DMS114 treated with DMSO at 0.1 percent for 48 hours (cell line): ENCODE measurements around the gene FHIT.

Experiments used
- DNase-seq: peaks from one replicate; lab custom pipeline; 2025; ENCODE audit not compliant: unreplicated experiment; lab: John Stamatoyannopoulos, UW

The FHIT gene

DNA sequence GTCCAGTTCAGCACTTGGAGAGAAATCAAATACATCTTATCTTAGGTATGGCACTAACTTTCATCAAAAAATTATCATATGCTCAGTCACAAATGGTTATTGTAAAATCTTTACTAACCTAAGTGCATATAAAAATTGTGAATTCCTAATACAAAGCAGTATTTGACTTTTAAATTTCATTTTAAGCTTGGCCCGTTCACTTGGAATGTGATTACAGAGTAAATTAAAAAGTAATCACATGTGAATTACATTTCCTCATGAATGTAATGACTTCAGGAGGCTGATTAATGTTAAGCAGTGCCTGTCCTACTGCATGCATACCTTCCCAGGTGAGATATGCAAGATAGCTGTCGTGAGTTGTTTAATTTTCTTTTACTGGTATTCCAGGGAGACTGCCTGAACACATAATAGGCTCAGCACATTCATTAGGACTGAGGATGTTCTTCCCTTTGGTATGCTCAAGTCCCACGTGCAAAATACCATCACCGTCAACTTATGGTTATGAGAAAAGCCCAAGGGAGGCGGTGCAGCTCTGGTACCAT lies 1053.0 kb downstream of the FHIT start:
- DNase-seq = no peak

DNA sequence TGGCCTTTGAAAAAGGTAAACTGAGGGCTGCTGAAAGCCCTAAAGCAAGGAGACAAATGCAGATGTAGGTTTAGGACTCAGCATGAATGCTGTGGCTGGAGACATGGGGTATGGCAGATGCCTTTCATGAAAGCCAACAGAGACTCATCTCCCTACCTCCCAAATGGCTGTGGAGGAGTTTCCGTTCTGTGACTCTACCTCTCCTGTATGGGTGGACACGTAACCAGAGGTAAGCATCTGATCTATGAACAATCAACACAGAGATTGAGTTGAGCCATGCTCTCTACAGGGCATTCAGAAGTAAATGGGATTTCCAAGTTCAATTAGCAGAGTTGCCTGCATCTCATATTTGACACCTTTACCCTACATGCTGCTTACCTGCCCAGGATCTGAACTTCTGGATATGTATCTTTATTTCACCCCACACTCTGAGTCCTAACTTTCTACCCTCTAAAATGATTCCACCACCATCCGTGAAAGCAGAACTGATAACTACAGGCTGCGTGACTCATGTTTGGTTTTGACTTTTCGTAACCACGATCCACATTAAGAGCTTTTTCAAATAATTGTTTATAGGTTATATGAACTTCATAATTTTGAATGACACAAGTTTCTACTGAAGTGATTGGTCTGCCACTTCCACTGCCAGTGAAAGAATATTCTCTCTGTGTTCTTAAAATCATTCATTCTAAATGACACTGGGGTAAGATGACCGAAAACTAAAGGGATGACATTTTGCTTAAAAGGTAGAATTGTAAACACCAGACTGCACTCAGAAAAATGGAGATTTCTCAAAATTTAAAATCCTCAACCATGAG lies 1058.7 kb downstream of the FHIT start:
- no peak for DNase-seq

DNA sequence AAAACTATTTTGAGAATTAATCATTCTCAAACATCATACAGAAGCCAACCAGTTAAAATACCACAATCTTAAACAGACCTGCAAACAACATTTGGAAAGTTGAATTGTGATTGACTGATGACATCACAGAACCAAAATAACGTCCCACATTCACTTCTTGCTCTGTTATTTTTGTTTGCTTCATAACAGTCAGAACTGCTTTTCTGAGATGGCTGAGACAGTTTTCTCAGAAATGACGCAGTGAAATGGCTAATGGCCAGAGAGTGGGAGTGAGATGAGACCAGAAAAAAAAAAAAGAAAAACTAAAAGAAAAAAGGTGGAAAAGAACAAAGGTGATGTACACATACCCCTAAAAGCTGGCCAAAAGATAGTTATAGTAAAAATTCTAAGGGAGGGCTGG lies 1061.2 kb downstream of the FHIT start:
- no peak for DNase-seq

GRCh38 chr3:60189304-60189703 lies 1061.9 kb downstream of the FHIT start:
- DNase-seq = no peak

- no peak for DNase-seq
These were observed 1062.4 kb downstream of the FHIT start for GRCh38 chr3:60188803-60189202.

DNA sequence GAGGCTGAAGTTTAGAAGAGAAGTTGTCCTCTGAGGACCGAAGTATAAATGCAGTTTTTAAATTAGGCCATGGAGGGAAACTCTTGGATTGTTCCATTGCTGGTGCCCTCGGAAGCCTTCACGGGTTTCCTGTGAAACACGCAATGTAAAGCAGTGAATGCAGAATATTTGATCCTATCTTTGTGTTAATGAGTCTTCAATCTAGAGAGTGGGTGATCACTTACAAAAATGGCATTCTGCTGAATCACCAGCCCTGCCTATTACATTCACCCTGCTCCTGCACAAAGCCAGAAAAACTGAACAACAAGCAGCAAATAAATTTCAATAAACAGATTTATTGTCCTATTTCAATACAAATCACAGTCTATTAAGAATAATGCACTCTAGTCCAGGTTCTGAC lies 1063.9 kb downstream of the FHIT start:
- DNase-seq = no peak

- DNase-seq = no peak
These were observed 1064.9 kb downstream of the FHIT start for GRCh38 chr3:60186359-60186758.

- no peak for DNase-seq
These were observed 1066.1 kb downstream of the FHIT start for GRCh38 chr3:60185161-60185560.

GRCh38 chr3:60182697-60183096 lies 1068.6 kb downstream of the FHIT start:
- DNase-seq = no peak

DNA sequence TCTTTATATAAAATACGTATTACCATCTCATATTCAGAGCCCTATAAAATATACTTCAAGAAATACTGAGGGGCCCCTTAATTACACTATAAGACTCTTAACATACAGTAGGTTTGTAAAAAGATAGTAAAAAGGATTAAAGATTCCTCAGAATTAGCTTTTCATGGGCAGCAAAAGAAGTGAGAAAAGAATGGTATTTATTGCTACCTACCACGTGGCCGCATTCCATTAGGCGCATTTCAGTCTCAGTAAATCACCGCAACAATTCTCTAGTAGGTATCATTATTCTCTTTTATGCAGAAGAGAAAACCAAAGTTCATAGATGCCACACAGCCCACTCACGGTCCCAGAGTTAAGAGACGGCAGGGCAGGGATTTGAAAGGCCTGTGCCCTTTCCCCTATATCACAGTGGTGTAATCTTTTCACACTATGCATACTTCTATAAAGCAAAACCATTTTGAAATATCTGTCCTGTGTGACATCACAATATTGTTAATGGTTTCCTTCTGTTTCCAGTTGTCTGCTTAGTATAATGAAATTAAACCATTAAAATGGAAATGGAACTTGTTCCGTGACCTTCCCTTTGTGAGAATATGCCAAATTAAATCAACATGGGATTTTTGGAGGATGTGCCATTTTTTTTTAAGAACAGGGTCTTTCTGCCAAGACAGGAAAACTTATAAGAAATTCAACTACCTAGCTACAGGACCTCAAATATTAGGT lies 1072.2 kb downstream of the FHIT start:
- no peak for DNase-seq

DNA sequence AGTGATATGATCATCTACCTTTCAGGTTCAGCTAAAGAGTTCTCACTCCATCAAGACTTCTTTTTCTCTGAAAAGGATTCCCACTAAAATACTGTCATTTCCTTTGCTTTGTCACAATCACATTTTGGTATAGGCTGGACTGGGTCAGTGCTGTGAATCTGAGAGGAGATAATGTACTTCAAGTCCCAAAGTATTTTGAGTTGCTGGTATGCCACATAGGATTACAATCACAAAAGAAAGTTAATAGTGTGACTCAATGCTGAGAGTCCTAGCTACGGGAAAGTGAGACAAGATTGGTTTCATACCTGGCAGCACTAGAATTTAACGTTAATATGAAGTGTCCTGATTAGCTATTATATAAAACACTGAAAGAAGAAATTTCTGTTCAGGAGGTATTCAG lies 1073.5 kb downstream of the FHIT start:
- no peak for DNase-seq

DNA sequence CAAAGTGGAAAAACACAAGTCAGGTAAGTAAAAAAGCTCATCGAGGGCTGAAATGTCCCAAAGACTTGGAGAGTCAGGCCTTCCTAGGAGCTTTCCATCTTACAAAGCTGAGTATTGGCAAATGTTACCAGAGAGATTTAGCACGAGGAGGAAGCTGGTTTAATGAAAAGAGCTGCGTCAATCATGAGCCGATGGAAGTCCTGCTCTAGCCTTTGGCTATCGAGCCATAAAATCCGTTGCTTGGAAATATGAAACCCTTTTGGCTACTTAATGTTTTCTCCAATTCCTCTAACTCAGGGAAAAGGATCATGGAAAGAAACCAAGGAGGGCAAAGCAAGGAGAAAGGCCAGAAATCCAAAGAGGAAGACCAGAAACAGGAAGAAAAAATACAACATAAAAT lies 1074.6 kb downstream of the FHIT start:
- no peak for DNase-seq

GRCh38 chr3:60175680-60176079 lies 1075.6 kb downstream of the FHIT start:
- no peak for DNase-seq

GRCh38 chr3:60169755-60170154 lies 1081.5 kb downstream of the FHIT start:
- DNase-seq = no peak

DNA sequence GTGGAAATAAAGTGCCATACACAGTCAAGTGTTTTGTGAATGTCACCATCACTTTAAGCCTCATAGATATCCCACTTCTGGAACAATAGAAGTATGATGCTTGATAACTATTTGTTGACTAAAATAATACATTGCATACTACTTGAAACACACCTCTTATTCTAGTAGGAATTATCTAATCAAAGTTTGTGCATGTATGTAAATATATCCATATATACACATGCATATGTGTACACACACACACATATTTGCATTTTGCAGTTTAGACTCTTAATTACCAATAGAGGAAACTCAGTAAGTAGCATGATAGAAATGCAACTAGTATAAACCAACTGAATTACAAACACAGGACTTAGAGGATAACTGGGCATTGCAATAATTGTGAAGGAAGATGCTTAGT lies 1084.1 kb downstream of the FHIT start:
- no peak for DNase-seq

DNA sequence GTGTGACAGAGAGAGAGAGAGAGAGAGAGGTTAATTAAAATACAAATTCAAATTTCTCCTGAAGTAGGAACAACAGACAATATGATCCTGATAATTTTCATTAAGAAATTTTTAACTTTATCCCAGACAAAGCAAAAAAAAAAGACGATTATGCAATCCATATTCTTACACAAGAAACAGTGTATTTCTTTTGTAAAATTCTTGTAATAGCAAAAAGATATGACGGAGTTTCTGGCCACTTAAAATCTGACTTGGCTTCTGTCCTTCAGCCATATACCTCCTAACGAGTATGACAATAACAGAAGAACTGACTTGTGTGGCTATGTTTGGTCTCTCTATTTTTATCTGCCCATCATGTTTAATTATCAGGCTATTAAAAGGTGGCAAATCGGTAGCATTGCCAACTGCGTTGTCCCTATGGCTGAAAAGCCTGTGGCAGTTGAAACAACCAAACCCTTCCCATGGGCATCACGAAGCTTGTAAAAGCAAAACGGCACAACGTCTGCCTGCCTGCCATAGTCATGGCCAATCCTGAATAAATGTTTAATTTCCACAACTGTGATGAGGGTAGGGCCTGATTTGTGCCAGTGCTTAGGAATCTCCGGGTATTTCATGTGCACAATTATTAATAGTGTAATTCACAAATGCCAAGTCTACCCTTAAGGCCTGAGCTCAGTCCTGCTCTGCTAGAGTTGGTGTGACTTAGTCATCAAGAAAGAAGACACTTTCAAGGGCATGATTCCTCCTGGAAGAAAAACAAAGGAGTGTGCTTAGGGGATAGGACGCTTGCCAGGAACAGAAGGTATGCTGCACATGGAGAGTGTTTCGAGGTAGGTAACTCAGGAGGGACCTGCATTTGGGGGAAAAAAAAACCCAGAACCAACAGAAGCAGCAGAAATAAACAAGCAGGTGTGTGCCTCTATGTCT lies 1090.2 kb downstream of the FHIT start:
- no peak for DNase-seq

- no peak for DNase-seq
These were observed 1091.0 kb downstream of the FHIT start for GRCh38 chr3:60160111-60160821.

DNA sequence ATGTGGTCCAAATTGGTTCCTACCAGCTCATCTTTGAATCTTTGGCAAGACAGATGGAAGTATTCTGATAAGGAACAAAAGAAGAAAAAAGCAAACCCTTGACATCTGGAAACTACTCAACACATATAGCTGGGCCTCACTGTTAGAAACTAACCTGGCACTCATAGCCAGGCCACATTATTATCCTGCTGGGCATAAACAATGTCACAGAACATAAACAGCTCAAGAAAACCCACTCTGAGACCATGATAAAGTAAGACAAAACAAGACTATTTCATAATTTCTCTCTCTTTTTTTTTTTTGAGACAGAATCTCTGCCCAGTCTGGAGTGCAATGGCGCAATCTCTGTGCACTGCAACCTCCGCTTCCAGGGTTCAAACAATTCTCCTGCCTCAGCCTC lies 1093.2 kb downstream of the FHIT start:
- DNase-seq = no peak

- DNase-seq = no peak
These were observed 1097.2 kb downstream of the FHIT start for GRCh38 chr3:60154011-60154410.

GRCh38 chr3:60153221-60153999 lies 1097.8 kb downstream of the FHIT start:
- DNase-seq = no peak
